GM13977 (cell line): ENCODE results near the gene TNRC6A.

Source experiments
- DNase-seq: peaks from one replicate; pipeline ENCODE4 v3.0.0; 2012; ENCODE audit warnings: low spot score
- CTCF ChIP-seq: IDR thresholded peaks from 2 replicates; pipeline ENCODE4 v1.5.1; 2012; ENCODE audit warnings: mild to moderate bottlenecking, control low read depth; ENCODE audit not compliant: insufficient read depth; ENCODE audit errors: extremely low read depth, missing control alignments
- in situ Hi-C: fragments of 300-500 bp; cut with MboI; formaldehyde crosslinking; loops from one replicate; pipeline ENCODE4 v1.12.0; 2022; ENCODE audit warnings: low sequenced_read_pairs, low pct_unique_long_range_greater_than_20kb, mixed read lengths, inconsistent platforms; ENCODE audit not compliant: unreplicated experiment

TNRC6A gene

GRCh38 chr16:24825696-24826095 lies 96.2 kb downstream of the TNRC6A start:
- DNase-seq, result no peak
- in situ Hi-C loops, result no loop called here
- no peak for TF ChIP-seq CTCF

- in situ Hi-C loops, result no loop called here
- DNase-seq, result no peak
- no peak for TF ChIP-seq CTCF
Observed at GRCh38 chr16:24826096-24826690, 96.7 kb downstream of the TNRC6A start.

- no peak for TF ChIP-seq CTCF
- no peak for DNase-seq
- in situ Hi-C loops, result no loop called here
Observed at GRCh38 chr16:24826817-24827566, 97.5 kb downstream of the TNRC6A start.

GRCh38 chr16:24829153-24829552 lies 99.7 kb downstream of the TNRC6A start:
- TF ChIP-seq CTCF, result no peak
- no peak for DNase-seq
- in situ Hi-C loops, result no loop called here

GRCh38 chr16:24833352-24833751 lies 103.9 kb downstream of the TNRC6A start:
- no peak for DNase-seq
- no peak for TF ChIP-seq CTCF
- in situ Hi-C loops, result no loop called here

- TF ChIP-seq CTCF, result peak; percentile 52
- in situ Hi-C loops, result no loop called here
- DNase-seq, result peak; percentile 49
Observed at GRCh38 chr16:24834459-24835335, 105.2 kb downstream of the TNRC6A start.
